Keratinocyte (primary cell): ENCODE measurements around the gene KCTD2. TPM values are rescaled to one million over a fixed set of nuclear protein-coding genes. Genes with fewer than 3 reads are reported as not detected.

Experiments
- DNase-seq: peaks from one replicate; pipeline ENCODE4 v3.0.0-alpha.2; 2011; ENCODE audit warnings: low read depth, missing footprints, low spot score
- FAIRE-seq: peaks from 2 replicates; lab custom pipeline; 2011; peaks lifted over from hg19 to GRCh38; lab: Jason Lieb, UNC
- H2AFZ ChIP-seq: 2 replicates; pipeline ENCODE4 v1.6.0; 2012; ENCODE audit warnings: low read length, control low read depth, inconsistent platforms; ENCODE audit not compliant: control insufficient read depth
- H3K27ac ChIP-seq: 2 replicates; pipeline ENCODE4 v1.5.1; 2011; ENCODE audit warnings: low read length; ENCODE audit not compliant: control insufficient read depth, insufficient read depth
- H3K27me3 ChIP-seq: 3 replicates; pipeline ENCODE4 v1.6.0; 2011; ENCODE audit warnings: low read length; ENCODE audit not compliant: control insufficient read depth, insufficient read depth; ENCODE audit errors: extremely low read depth
- H3K36me3 ChIP-seq, 2 experiments: 2 replicates in 1 of 2; 3 replicates in 1 of 2; pipeline ENCODE4 v1.5.1; 2011; ENCODE audit warnings: low read length in 2 of 2, mild to moderate bottlenecking in 1 of 2; ENCODE audit not compliant: control insufficient read depth in 2 of 2, insufficient read depth in 2 of 2; ENCODE audit errors: extremely low read depth in 1 of 2
- H3K4me1 ChIP-seq: 3 replicates; pipeline ENCODE4 v1.5.1; 2011; ENCODE audit warnings: low read length; ENCODE audit not compliant: control insufficient read depth, insufficient read depth; ENCODE audit errors: extremely low read depth
- H3K4me2 ChIP-seq: 3 replicates; pipeline ENCODE4 v1.6.0; 2011; ENCODE audit warnings: low read depth, low read length; ENCODE audit not compliant: control insufficient read depth, insufficient read depth; ENCODE audit errors: extremely low read depth
- H3K4me3 ChIP-seq, 3 experiments: fragments of 200-600 bp in 1 of 3; sonication (generic) in 1 of 3; 2 replicates in 2 of 3; 3 replicates in 1 of 3; pipeline ENCODE4 v1.5.1; 2011 to 2016; ENCODE audit warnings: low read length in 3 of 3, mild to moderate bottlenecking in 3 of 3, control low read depth in 2 of 3, inconsistent platforms in 1 of 3, low read depth in 1 of 3, mixed read lengths in 1 of 3, mixed run types in 1 of 3, moderate library complexity in 1 of 3; ENCODE audit not compliant: control insufficient read depth in 2 of 3, insufficient read depth in 2 of 3; ENCODE audit errors: extremely low read depth in 1 of 3
- H3K79me2 ChIP-seq: 2 replicates; pipeline ENCODE4 v1.6.0; 2012; ENCODE audit warnings: low read length; ENCODE audit not compliant: control insufficient read depth, insufficient read depth
- H3K9ac ChIP-seq: 3 replicates; pipeline ENCODE4 v1.6.0; 2011; ENCODE audit warnings: low read length; ENCODE audit not compliant: control insufficient read depth, insufficient read depth; ENCODE audit errors: extremely low read depth
- H3K9me1 ChIP-seq: 3 replicates; pipeline ENCODE4 v1.6.0; 2011; ENCODE audit warnings: low read length; ENCODE audit not compliant: control insufficient read depth, insufficient read depth; ENCODE audit errors: extremely low read depth
- H3K9me3 ChIP-seq: 2 replicates; pipeline ENCODE4 v1.5.1; 2012; ENCODE audit warnings: low read depth, low read length; ENCODE audit not compliant: control insufficient read depth
- H4K20me1 ChIP-seq: 3 replicates; pipeline ENCODE4 v1.6.0; 2011; ENCODE audit warnings: low read length; ENCODE audit not compliant: control insufficient read depth, insufficient read depth; ENCODE audit errors: extremely low read depth
- CTCF ChIP-seq, 3 experiments: IDR thresholded peaks in 1 of 3; conservative IDR thresholded peaks in 1 of 3; optimal IDR thresholded peaks in 1 of 3; 2 replicates in 2 of 3; 3 replicates in 1 of 3; pipeline versions ENCODE3 to v1.5.1; 2011; ENCODE audit warnings: low read length in 3 of 3, mild to moderate bottlenecking in 3 of 3, moderate library complexity in 2 of 3, control low read depth in 1 of 3, inconsistent platforms in 1 of 3; ENCODE audit not compliant: insufficient read depth in 2 of 3; ENCODE audit errors: extremely low read depth in 1 of 3
- EZH2 ChIP-seq: IDR thresholded peaks from one replicate; pipeline ENCODE4 v1.6.1; 2012; ENCODE audit warnings: inconsistent platforms, mild to moderate bottlenecking, low read length, moderate library complexity
- dilution Hi-C: fragments of 300-500 bp; cut with MboI; formaldehyde crosslinking; loops from one replicate; pipeline ENCODE4 v1.7.0; 2020; ENCODE audit warnings: low sequenced_read_pairs; ENCODE audit not compliant: extremely low pct_ligation_motif_present
- polyA plus RNA-seq, 5 experiments: library from polyadenylated mRNA; depleted of rRNA in 3 of 5; stranded (reverse) in 3 of 5; stranded (forward) in 1 of 5; unstranded in 1 of 5; fragments of >200 nt; gene quantifications; 1 replicate in 1 of 5; 2 replicates in 3 of 5; 3 replicates in 1 of 5; pipeline versions ENCODE4 v1.2.1 to v1.2.3, GENCODE V29; 2011 to 2012; ENCODE audit warnings: missing spikeins in 2 of 5, low read depth in 1 of 5, low replicate concordance in 1 of 5

KCTD2 gene
- polyA plus RNA-seq, 1 donor (not counting 4 experiments of a cell fraction or from before 2014, with no cell fraction given): 20.7 TPM

GRCh38 chr17:75077496-75078283 lies 30.7 kb downstream of the KCTD2 start:
- H3K27me3 ChIP-seq: no peaks in the 10 kb centered on the region
- H3K9me3 ChIP-seq: no peaks in the 10 kb centered on the region
- H3K27ac ChIP-seq: no peak overlapping the region
- H3K9me1 ChIP-seq: no peaks in the 10 kb centered on the region
- no peak overlapping the region for H3K4me3 ChIP-seq
- H4K20me1 ChIP-seq: no peaks in the 10 kb centered on the region
- DNase-seq: no peak
- H3K79me2 ChIP-seq: no peaks in the 10 kb centered on the region
- peak overlapping the region; percentile 58 for H3K4me2 ChIP-seq
- H3K36me3 ChIP-seq: no peaks in the 10 kb centered on the region
- TF ChIP-seq CTCF (optimal IDR thresholded peaks at IDR 0.05 in 1 of 3, IDR thresholded peaks at IDR 0.05 in 1 of 3, conservative IDR thresholded peaks at IDR 0.05 in 1 of 3; ENCODE audit: extremely low read depth in 1 of 3, insufficient read depth in 2 of 3, low read length in 3 of 3): peak in 1 of 3 experiments; percentile 1
- TF ChIP-seq EZH2: no peak
- dilution Hi-C loops: no loop called here
- FAIRE-seq: no peak
- H3K4me1 ChIP-seq: peaks cover 23% of the 10 kb centered on the region
- H3K9ac ChIP-seq: no peak overlapping the region
- H2AFZ ChIP-seq: peak overlapping the region; percentile 46

GRCh38 chr17:75078284-75079022 lies 31.4 kb downstream of the KCTD2 start:
- no peaks in the 10 kb centered on the region for H3K79me2 ChIP-seq
- FAIRE-seq: peak; percentile 75
- H3K4me2 ChIP-seq: peak overlapping the region; percentile 58
- no peaks in the 10 kb centered on the region for H3K9me3 ChIP-seq
- H3K27me3 ChIP-seq: no peaks in the 10 kb centered on the region
- H2AFZ ChIP-seq: peak overlapping the region; percentile 75
- H3K4me3 ChIP-seq: peak overlapping the region in 1 of 3 experiments; percentile 7
- H3K9me1 ChIP-seq: no peaks in the 10 kb centered on the region
- H3K4me1 ChIP-seq: peaks cover 23% of the 10 kb centered on the region
- no peaks in the 10 kb centered on the region for H3K36me3 ChIP-seq
- H4K20me1 ChIP-seq: no peaks in the 10 kb centered on the region
- TF ChIP-seq EZH2: no peak
- no peak for TF ChIP-seq CTCF (optimal IDR thresholded peaks at IDR 0.05 in 1 of 3, IDR thresholded peaks at IDR 0.05 in 1 of 3, conservative IDR thresholded peaks at IDR 0.05 in 1 of 3; ENCODE audit: extremely low read depth in 1 of 3, insufficient read depth in 2 of 3, low read length in 3 of 3)
- H3K27ac ChIP-seq: peak overlapping the region; percentile 43
- dilution Hi-C loops: no loop called here
- no peak for DNase-seq
- H3K9ac ChIP-seq: peak overlapping the region; percentile 64
